ENCODE results near the gene WDR72. TPM values are rescaled to one million over a fixed set of nuclear protein-coding genes. Genes with fewer than 3 reads are reported as not detected.

WDR72 gene
- total RNA-seq, 4 donors from 2014 or later, result 0.04 to 0.73 (median 0.08) TPM; not detected in 1

- no peaks in the 10 kb centered on the region for H3K36me3 ChIP-seq
- 58 to 59% methylated on average over 4 of the region's 4 CpGs for WGBS, 2 donors
- no peak overlapping the region for H3K4me3 ChIP-seq
- TF ChIP-seq, protein P1, sequence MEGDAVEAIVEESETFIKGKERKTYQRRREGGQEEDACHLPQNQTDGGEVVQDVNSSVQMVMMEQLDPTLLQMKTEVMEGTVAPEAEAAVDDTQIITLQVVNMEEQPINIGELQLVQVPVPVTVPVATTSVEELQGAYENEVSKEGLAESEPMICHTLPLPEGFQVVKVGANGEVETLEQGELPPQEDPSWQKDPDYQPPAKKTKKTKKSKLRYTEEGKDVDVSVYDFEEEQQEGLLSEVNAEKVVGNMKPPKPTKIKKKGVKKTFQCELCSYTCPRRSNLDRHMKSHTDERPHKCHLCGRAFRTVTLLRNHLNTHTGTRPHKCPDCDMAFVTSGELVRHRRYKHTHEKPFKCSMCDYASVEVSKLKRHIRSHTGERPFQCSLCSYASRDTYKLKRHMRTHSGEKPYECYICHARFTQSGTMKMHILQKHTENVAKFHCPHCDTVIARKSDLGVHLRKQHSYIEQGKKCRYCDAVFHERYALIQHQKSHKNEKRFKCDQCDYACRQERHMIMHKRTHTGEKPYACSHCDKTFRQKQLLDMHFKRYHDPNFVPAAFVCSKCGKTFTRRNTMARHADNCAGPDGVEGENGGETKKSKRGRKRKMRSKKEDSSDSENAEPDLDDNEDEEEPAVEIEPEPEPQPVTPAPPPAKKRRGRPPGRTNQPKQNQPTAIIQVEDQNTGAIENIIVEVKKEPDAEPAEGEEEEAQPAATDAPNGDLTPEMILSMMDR (IDR thresholded peaks at IDR 0.05), result no peak
- no peak for TF ChIP-seq POLR2A (IDR thresholded peaks at IDR 0.05)
- DNase-seq, result no peak
- no peaks in the 10 kb centered on the region for H3K27me3 ChIP-seq
- H3K4me1 ChIP-seq, result no peaks in the 10 kb centered on the region
- H3K9me3 ChIP-seq, result no peaks in the 10 kb centered on the region
- intact Hi-C loops (cut with DNase I), result no loop called here
- H3K27ac ChIP-seq, result no peak overlapping the region
These were observed 288.7 kb downstream of the WDR72 start for GRCh38 chr15:53470743-53471142.

- H3K27ac ChIP-seq, result no peak overlapping the region
- no peak overlapping the region for H3K4me3 ChIP-seq
- no peak for DNase-seq
- H3K9me3 ChIP-seq, result no peaks in the 10 kb centered on the region
- WGBS, 2 donors, result 75 to 76% methylated on average over 2 of the region's 2 CpGs
- H3K36me3 ChIP-seq, result no peaks in the 10 kb centered on the region
- TF ChIP-seq, protein P1 (IDR thresholded peaks at IDR 0.05), result no peak
- no peak for TF ChIP-seq POLR2A (IDR thresholded peaks at IDR 0.05)
- intact Hi-C loops (cut with DNase I), result no loop called here
- no peaks in the 10 kb centered on the region for H3K27me3 ChIP-seq
- no peaks in the 10 kb centered on the region for H3K4me1 ChIP-seq
These were observed 290.0 kb downstream of the WDR72 start for GRCh38 chr15:53469422-53469821.

Small RNA genes lying within 50 kb of the gene (small RNA-seq; reads per million reads assigned to genes)
- gene RNU2-53P (0 reads per million in 4 donors), gene RNU6-449P (0 reads per million in 4 donors)

Other genes starting within 250 kb of the WDR72 start
- under 1 TPM in 2 of 4 donors, not detected in 2; 0.18 to 0.19 TPM for gene UNC13C, start 218.8 kb upstream of the WDR72 start, total RNA-seq